PC-3 (cell line): ENCODE data around the gene RNH1. TPM values are rescaled to one million over a fixed set of nuclear protein-coding genes. Genes with fewer than 3 reads are reported as not detected.
A peak's percentile ranks its signal among the peaks of the same experiment; 100 is the strongest.

Source experiments
- ATAC-seq: fragments of 200-7000 bp; cut with Tn5 transposase; 2 replicates; pipeline ENCODE4 v1.9.1; 2020; ENCODE audit warnings: mild to moderate bottlenecking, moderate library complexity
- BruUV-seq: library from RNA; stranded (reverse); fragments of 400-500 nt; replicated peaks from 2 replicates; lab custom pipeline; 2021; lab: Mats Ljungman, UMichigan
- CTCF ChIA-PET: fragments of 300-600 bp; sonication (Branson Sonifier 250); formaldehyde crosslinking; loops from one replicate; lab custom pipeline; 2022; ENCODE audit warnings: antibody characterized with exemption; lab: Charles Lee
- POLR2A ChIA-PET: fragments of 300-600 bp; sonication (Branson Sonifier 250); formaldehyde crosslinking; loops from one replicate; lab custom pipeline; 2022; ENCODE audit warnings: antibody characterized with exemption; ENCODE audit not compliant: unreplicated experiment; lab: Charles Lee
- DNase-seq: peaks from one replicate; pipeline ENCODE4 v3.0.0-alpha.2; 2015
- H2AFZ ChIP-seq: fragments of 300-600 bp; sonication (generic); 2 replicates; pipeline ENCODE4 v1.6.0; 2016; ENCODE audit warnings: antibody characterized with exemption, low read length
- H3F3A ChIP-seq: fragments of 300-600 bp; sonication (generic); one replicate; pipeline ENCODE4 v1.6.0; 2017; ENCODE audit warnings: antibody characterized with exemption, low read length, control low read depth, mild to moderate bottlenecking; ENCODE audit not compliant: unreplicated experiment
- H3K27ac ChIP-seq: fragments of 300-600 bp; sonication (generic); 2 replicates; pipeline ENCODE4 v1.5.1; 2016; ENCODE audit warnings: mild to moderate bottlenecking, low read length
- H3K27me3 ChIP-seq: fragments of 300-600 bp; sonication (generic); 2 replicates; pipeline ENCODE4 v1.6.1; 2016; ENCODE audit warnings: low read length, mixed read lengths
- H3K36me3 ChIP-seq: fragments of 300-600 bp; sonication (generic); 2 replicates; pipeline ENCODE4 v1.6.1; 2016; ENCODE audit warnings: low read depth, mixed run types, low read length, mixed read lengths
- H3K4me1 ChIP-seq: fragments of 300-600 bp; sonication (generic); 2 replicates; pipeline ENCODE4 v1.5.1; 2016; ENCODE audit warnings: low read length; ENCODE audit not compliant: insufficient read depth
- H3K4me2 ChIP-seq: fragments of 300-600 bp; sonication (generic); 2 replicates; pipeline ENCODE4 v1.6.0; 2016; ENCODE audit warnings: low read length
- H3K4me3 ChIP-seq: fragments of 300-600 bp; sonication (generic); 2 replicates; pipeline ENCODE4 v1.5.1; 2016; ENCODE audit warnings: mild to moderate bottlenecking, low read length, mixed read lengths
- H3K79me2 ChIP-seq: fragments of 300-600 bp; sonication (generic); 2 replicates; pipeline ENCODE4 v1.6.1; 2017; ENCODE audit warnings: low read length, mixed read lengths
- H3K9ac ChIP-seq: fragments of 300-600 bp; sonication (generic); 2 replicates; pipeline ENCODE4 v1.6.0; 2016; ENCODE audit warnings: mild to moderate bottlenecking, low read length
- H3K9me2 ChIP-seq: fragments of 300-600 bp; sonication (generic); replicated peaks from 2 replicates; pipeline ENCODE4 v1.6.1; 2016; ENCODE audit warnings: mixed run types, low read length, mixed read lengths
- H3K9me3 ChIP-seq: fragments of 300-600 bp; sonication (generic); 2 replicates; pipeline ENCODE4 v1.6.1; 2016; ENCODE audit warnings: low read length, mixed read lengths
- H4K20me1 ChIP-seq: fragments of 300-600 bp; sonication (generic); 2 replicates; pipeline ENCODE4 v1.6.1; 2016; ENCODE audit warnings: low read length, mixed read lengths
- EZH2 ChIP-seq: fragments of 300-600 bp; sonication (generic); IDR thresholded peaks from one replicate; pipeline ENCODE4 v1.6.1; 2017; ENCODE audit warnings: antibody characterized with exemption, mild to moderate bottlenecking, low read length; ENCODE audit not compliant: unreplicated experiment
- EZH2phosphoT487 ChIP-seq: fragments of 300-600 bp; sonication (generic); IDR thresholded peaks from 2 replicates; pipeline ENCODE4 v1.6.1; 2018; ENCODE audit warnings: mild to moderate bottlenecking, antibody characterized with exemption, low read length, borderline replicate concordance
- intact Hi-C: fragments of 100-400 bp; cut with micrococcal nuclease; formaldehyde crosslinking; loops from 2 replicates; pipeline ENCODE4 v1.9.0; 2023
- total RNA-seq: library from RNA; depleted of rRNA; stranded (reverse); fragments of >200 nt; gene quantifications from 2 replicates; pipeline ENCODE4 v1.2.3, GENCODE V29; 2014
- TF ChIP-seq, protein P1 (sequence below): fragments of 300-600 bp; sonication (generic); conservative IDR thresholded peaks from 2 replicates; pipeline ENCODE4 v1.5.1; 2017; ENCODE audit warnings: antibody characterized with exemption, low read depth, mild to moderate bottlenecking, low read length

RNH1 gene
- total RNA-seq, 1 experiment from 2014 or later: 258 TPM

DNA sequence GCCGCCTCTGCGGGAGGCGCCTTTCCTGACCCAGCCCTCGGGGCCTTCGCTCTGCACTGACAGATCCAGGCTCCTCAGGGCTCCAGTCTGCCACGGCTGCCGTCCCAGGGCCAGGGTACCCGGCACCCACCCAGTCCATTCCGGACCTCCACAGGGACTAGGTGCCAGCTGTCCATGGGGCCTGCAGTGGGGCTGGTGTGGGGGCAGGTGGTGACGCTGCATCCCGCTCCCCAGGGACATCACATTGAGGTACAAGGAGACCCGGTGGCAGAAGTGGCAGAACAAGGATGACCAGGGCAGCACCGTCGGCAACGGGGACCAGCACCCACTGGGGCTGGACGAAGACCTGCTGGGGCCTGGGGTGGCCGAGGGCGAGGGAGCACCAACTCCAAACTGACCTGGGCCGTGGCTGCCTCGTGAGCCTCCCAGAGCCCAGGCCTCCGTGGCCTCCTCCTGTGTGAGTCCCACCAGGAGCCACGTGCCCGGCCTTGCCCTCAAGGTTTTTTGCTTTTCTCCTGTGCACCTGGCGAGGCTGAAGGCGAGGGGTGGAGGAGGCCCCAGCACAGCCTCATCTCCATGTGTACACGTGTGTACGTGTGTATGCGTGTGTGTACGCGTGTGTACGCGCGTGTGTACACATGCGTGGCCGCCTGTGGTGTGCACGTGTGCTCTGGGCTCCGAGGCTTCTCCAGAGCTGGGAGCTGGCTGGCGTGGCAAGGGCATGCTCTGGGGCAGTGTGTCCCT is 16.7 kb downstream of the RNH1 start:
- Histone ChIP-seq H4K20me1 (no peaks in the 10 kb centered on the region), H3K27ac (no peak overlapping the region), H3K4me1 (no peaks in the 10 kb centered on the region), H3K9ac (no peak overlapping the region), H3F3A (no peaks in the 10 kb centered on the region), H2AFZ (no peak overlapping the region), H3K4me3 (no peak overlapping the region), H3K79me2 (no peaks in the 10 kb centered on the region), H3K36me3 (no peaks in the 10 kb centered on the region), H3K9me3 (no peaks in the 10 kb centered on the region), H3K4me2 (no peak overlapping the region), H3K9me2 (no peaks in the 10 kb centered on the region), H3K27me3 (no peaks in the 10 kb centered on the region)
- no peak for ATAC-seq
- TF ChIP-seq EZH2phosphoT487 (no peak), EZH2 (no peak)
- TF ChIP-seq, protein P1, sequence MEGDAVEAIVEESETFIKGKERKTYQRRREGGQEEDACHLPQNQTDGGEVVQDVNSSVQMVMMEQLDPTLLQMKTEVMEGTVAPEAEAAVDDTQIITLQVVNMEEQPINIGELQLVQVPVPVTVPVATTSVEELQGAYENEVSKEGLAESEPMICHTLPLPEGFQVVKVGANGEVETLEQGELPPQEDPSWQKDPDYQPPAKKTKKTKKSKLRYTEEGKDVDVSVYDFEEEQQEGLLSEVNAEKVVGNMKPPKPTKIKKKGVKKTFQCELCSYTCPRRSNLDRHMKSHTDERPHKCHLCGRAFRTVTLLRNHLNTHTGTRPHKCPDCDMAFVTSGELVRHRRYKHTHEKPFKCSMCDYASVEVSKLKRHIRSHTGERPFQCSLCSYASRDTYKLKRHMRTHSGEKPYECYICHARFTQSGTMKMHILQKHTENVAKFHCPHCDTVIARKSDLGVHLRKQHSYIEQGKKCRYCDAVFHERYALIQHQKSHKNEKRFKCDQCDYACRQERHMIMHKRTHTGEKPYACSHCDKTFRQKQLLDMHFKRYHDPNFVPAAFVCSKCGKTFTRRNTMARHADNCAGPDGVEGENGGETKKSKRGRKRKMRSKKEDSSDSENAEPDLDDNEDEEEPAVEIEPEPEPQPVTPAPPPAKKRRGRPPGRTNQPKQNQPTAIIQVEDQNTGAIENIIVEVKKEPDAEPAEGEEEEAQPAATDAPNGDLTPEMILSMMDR: no peak
- POLR2A ChIA-PET: no interaction called here
- intact Hi-C loops: no loop called here
- no peak for DNase-seq
- CTCF ChIA-PET: no interaction called here
- BruUV-seq: TSS peak; percentile 35

DNA sequence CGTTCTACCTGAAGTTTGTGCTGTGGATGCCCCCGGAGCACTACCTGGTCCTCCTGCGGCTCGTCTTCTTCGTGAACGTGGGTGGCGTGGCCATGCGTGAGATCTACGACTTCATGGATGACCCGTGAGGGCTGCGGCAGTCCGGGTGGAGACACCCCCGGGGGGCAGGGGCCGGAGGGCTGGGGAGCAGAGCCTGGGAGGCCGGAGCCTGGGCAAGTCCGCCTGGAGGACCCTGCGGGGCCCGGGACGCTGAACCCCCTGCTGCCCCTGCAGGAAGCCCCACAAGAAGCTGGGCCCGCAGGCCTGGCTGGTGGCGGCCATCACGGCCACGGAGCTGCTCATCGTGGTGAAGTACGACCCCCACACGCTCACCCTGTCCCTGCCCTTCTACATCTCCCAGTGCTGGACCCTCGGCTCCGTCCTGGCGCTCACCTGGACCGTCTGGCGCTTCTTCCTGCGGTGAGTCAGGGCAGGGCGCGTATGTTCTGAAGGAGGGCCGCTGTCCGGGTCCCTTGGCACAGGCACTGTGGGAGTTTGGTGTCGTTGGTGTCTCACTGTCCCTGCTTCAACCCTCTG is 17.3 kb downstream of the RNH1 start:
- TF ChIP-seq, protein P1: no peak
- no peak for TF ChIP-seq EZH2phosphoT487
- intact Hi-C loops: no loop called here
- Histone ChIP-seq H3K4me2 (no peak overlapping the region), H3K36me3 (no peaks in the 10 kb centered on the region), H2AFZ (no peak overlapping the region), H3K27me3 (no peaks in the 10 kb centered on the region), H3K27ac (no peak overlapping the region), H3K9me2 (no peaks in the 10 kb centered on the region), H3K9ac (no peak overlapping the region), H3F3A (no peaks in the 10 kb centered on the region), H4K20me1 (no peaks in the 10 kb centered on the region), H3K79me2 (no peaks in the 10 kb centered on the region), H3K4me1 (no peaks in the 10 kb centered on the region), H3K9me3 (no peaks in the 10 kb centered on the region), H3K4me3 (no peak overlapping the region)
- CTCF ChIA-PET: no interaction called here
- POLR2A ChIA-PET: no interaction called here
- BruUV-seq: no TSS peak
- no peak for ATAC-seq
- no peak for DNase-seq

DNA sequence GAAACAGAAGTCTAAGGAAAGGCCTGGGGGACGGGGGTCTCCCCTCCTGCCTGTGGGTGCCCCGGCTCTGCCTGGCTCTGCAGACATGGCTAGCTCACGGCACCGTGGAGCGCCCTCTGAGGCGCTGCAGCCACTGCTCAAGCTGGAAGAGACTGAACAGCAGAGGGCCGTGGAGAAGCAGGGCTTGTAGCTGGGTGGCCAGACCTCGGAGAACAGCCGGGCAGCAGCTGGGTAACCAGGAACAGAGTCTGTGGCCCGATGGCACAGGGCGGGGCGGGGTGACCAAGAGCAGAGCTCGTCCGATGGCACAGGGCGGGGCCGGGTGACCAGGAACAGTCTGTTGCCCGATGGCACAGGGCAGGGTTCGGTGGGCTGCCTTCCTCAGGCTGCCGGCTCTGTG is 18.1 kb downstream of the RNH1 start:
- Histone ChIP-seq H3K4me1 (no peaks in the 10 kb centered on the region), H3K27ac (no peak overlapping the region), H3K9me2 (no peaks in the 10 kb centered on the region), H3K4me3 (no peak overlapping the region), H3F3A (no peaks in the 10 kb centered on the region), H3K4me2 (no peak overlapping the region), H4K20me1 (no peaks in the 10 kb centered on the region), H3K27me3 (no peaks in the 10 kb centered on the region), H3K79me2 (no peaks in the 10 kb centered on the region), H3K36me3 (no peaks in the 10 kb centered on the region), H3K9me3 (no peaks in the 10 kb centered on the region), H3K9ac (no peak overlapping the region), H2AFZ (no peak overlapping the region)
- no TSS peak for BruUV-seq
- TF ChIP-seq EZH2phosphoT487 (no peak), EZH2 (no peak)
- TF ChIP-seq, protein P1: no peak
- ChIA-PET POLR2A (no interaction called here), CTCF (no interaction called here)
- no peak for ATAC-seq
- intact Hi-C loops: no loop called here
- DNase-seq: no peak
